A204.1 (cell line): Measurements from ENCODE around the gene C2CD5.

ENCODE experiments used
- FAIRE-seq: peaks from 2 replicates; lab custom pipeline; 2012; peaks lifted over from hg19 to GRCh38; lab: Jason Lieb, UNC

The C2CD5 gene

DNA sequence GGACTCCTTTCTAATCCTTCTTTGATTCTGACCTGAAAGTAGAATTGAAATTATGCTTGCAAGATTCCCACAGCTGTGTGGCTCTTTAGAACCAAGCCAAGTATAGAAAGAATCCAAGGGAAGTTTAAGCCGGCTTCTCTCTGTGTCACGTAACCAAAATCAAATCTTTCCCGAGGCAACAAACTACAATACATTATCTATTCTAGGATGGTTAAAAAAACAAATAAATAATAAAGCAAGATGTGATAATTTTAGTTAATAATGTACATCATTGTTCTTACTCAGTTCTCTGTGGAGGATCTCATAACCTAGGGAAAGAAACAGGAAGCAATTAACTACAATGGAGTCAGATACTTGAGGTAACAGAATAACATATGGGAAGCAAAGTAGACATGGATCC is 131.8 kb downstream of the C2CD5 start:
- no peak for FAIRE-seq

DNA sequence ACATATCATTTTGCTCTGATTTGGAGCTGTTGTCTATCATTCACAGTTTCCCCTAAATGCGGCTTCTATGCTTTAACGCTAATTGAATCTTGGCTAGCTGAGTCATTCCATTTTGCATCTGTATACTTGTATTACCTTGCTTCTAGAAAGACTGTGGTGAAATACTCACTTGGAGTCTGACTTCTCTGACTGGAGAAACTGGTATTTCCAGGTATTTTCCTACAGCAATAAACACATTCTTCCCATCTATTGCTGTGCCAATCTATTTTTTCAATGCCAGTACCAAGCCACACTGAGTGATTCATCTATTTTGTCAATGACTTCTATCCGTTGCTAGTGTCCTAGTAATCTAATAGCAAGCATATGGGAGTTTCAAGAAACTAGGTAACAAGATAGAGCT is 133.9 kb downstream of the C2CD5 start:
- FAIRE-seq, result no peak

DNA sequence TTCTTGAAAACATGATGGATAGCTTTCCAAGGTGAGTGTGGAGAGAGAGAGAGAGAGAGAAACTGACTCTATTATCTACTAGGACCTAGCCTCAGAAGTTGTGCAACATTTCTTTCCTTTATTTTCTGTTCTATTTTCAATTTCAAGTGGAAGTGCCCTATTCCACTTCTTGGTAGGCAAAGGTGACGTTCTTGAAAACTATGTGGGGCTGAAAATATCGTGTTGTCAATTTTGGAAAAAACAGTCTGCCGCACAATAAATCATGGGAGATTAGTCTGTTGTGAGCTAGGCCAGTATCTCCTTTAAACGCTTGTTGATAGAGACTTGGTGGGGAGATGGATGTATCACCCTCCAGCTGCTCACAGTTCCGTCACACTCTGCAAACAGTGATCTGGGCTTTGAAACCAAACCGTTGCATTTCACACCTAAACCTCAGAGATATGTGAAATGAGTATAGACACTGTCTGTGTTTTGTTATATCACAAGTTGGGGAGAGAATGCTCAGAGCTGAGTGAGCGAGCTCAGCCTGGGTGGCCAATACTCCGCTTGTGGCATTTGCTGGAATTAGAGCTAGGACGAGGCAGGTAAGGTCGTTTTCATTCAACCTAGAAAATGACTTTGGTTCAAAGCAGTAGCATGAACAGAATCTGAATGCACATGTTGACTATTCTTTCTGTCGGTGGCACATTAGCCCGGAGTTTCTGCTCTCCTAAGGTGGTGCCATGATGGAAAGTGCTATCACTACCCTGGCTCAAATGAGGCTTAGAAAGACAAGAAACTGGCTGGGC is 134.8 kb downstream of the C2CD5 start:
- no peak for FAIRE-seq

DNA sequence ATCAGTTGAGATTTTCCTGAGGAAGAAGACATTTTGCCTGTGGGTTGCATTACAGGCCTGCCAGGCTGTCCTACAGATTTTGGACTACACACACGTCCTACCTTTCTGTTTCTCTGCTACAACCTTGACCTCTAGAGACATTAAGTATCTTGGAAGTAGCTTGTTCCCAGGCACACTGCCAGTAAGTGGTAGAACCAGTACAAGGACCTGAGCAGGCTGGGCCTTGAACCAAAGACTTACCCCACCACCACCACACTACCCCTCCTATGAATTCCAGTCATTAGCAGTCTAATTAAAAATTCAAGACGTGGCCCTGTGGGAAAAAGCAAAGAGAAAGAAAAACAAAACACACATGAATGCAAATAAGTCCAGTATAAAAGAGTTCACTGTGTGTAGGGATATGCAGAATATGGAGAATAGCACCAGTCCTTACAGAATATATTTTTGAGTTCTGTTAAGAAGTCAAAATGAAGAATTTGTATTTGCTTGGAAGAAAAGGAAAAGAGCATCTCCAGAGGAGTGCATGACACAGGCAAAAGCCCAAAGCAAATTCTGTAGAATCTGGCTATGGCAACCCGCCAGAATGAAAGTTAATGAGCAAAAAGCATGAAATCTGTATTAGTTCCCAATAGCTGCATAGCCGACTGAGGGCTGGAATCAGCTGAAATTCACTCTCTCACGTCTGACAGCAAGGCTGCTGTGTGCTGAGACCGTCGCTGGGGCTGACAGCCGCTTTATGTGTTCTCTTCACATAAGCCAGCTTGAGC is 135.5 kb downstream of the C2CD5 start:
- FAIRE-seq, result no peak

DNA sequence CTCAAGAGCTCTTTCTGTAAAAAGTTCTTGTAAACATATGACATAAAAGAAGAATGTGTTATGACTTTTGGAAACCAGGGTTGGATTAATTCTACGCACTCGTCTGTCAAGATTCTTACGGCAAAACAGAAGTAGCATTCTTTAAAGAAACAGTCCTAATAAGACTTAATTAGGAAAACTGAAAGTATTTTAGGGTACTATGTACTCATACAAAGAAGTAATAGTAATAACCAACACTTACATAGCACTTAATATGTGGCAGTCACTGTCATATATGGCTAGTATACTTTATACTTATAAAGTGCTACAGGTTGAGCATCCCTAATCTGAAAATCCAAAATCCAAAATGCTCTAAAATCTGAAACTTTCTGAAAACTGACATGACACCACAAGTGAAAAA is 136.9 kb downstream of the C2CD5 start:
- no peak for FAIRE-seq

DNA sequence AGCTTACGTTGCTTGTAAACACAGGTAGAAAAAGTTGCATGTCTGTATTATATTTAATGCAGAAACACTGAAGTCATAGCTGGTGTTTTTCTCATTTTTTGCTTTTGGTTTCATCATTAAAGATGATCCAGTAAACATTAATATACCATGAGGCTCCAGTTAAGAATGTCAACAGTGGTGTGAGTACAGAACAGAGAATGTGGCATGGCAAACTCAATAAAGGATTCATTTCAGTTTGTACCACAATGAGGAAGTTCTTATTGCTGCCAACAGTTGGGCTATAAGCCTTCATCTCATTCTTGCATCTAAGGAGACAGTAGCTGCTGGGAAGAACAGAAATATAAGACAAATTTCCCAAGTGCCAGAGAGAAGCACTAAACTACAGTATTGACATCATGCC is 137.7 kb downstream of the C2CD5 start:
- no peak for FAIRE-seq

DNA sequence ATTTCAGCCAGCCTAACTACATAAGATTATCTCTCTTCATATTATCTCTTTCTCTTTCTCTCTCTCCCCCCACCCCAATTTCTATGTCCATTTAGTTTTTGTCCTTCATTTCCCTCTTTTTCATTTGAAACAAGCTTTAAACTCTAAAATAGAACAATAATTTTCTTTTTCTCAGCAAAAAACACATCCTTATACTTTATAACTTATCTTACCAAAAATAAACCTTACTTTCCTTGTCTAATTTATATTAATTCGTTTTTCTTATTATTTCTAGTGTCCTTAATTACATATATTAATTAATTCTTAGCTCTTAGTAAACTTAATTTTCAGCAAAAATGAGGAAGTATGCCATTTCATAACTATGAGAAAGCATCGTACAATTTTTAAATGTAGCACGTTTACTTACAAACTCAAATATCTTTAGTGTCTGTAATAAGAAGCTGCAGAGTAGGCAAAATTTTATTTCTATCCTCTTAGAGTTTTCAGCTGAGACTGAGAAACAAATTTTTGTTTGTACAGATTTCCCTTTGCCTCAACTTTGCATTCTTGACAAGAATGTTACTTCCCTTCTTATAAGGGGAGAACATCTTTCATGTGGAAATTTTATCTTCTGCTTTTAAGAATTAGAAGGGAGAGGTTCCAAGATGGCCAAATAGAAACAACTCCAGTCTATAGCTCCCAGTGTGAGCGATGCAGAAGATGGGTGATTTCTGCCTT is 144.7 kb downstream of the C2CD5 start:
- no peak for FAIRE-seq
